ENCODE data around the gene COX7A1. TPM values are rescaled to one million over a fixed set of nuclear protein-coding genes. Genes with fewer than 3 reads are reported as not detected.
"Not testable (repeated sequence)": the region's sequence is repeated elsewhere in the genome, so short reads cannot be mapped to it uniquely, and the experiment has no call there.

The COX7A1 gene
- total RNA-seq, 4 donors from 2014 or later = 165 to 421 (median 223) TPM

GRCh38 chr19:36140304-36141038 is 11.8 kb downstream of the COX7A1 start:
- peak; percentile 28 to 41 for DNase-seq
- intact Hi-C loops (cut with DNase I; ENCODE audit: low total_unique reads) (loop anchor here (1.0 to 2.0 kb wide), 2 partner anchors 12 to 26 kb away; partner anchors contain the start of genes COX7A1, POLR2I and TBCB), in situ Hi-C loops (cut with MboI; ENCODE audit: low sequenced_read_pairs in 4 of 4) (loop anchor here in 1 of 4 donors (25.0 kb wide), 1 partner anchor 378 kb away; the partner anchor contains the start of genes HSPB6 and PROSER3)
- no peak for TF ChIP-seq CTCF (IDR thresholded peaks at IDR 0.05 in 4 of 5, conservative IDR thresholded peaks at IDR 0.05 in 1 of 5)
- peak in 1 of 2 donors; percentile 38 for TF ChIP-seq POLR2A (IDR thresholded peaks at IDR 0.05)
- ATAC-seq = peak; percentile 28 to 32
- Histone ChIP-seq H3K27me3 (no peaks in the 10 kb centered on the region), H3K36me3 (peaks cover 0 to 32% of the 10 kb centered on the region in 2 donors), H3K4me3 (peak overlapping the region; percentile 90 to 97 (median 92)), H3K4me1 (peaks cover 12 to 26% of the 10 kb centered on the region in 2 donors), H3K9me3 (no peaks in the 10 kb centered on the region), H3K27ac (peak overlapping the region; percentile 97 to 100 (median 98))

GRCh38 chr19:36139473-36140303 is 12.6 kb downstream of the COX7A1 start, which contains the start of gene CAPNS1:
TSS of gene CAPNS1 (plus strand) at chr19:36140066. CDS start at chr19:36141012, 946 bp downstream.
- in situ Hi-C loops (cut with MboI; ENCODE audit: low sequenced_read_pairs in 4 of 4) (loop anchor here in 1 of 4 donors (25.0 kb wide), 1 partner anchor 377 kb away; the partner anchor contains the start of genes HSPB6 and PROSER3), intact Hi-C loops (cut with DNase I; ENCODE audit: low total_unique reads) (loop anchor here (1.0 to 2.0 kb wide), 3 partner anchors 12 to 25 kb away; partner anchors contain the start of genes COX7A1, POLR2I and TBCB)
- peak; percentile 78 to 86 for ATAC-seq
- H3K9me3 ChIP-seq = no peaks in the 10 kb centered on the region
- peaks cover 12 to 26% of the 10 kb centered on the region in 2 donors for H3K4me1 ChIP-seq
- H3K4me3 ChIP-seq = peak within 1 kb of the TSS; percentile 90 to 97 (median 92)
- H3K27me3 ChIP-seq = no peaks in the 10 kb centered on the region
- H3K27ac ChIP-seq = peak within 1 kb of the TSS; percentile 97 to 100 (median 98)
- peak; percentile 95 to 97 for DNase-seq
- peaks cover 0 to 25% of the 10 kb centered on the region in 2 donors for H3K36me3 ChIP-seq
- peak in 2 of 5 experiments; percentile 8 to 33 for TF ChIP-seq CTCF (IDR thresholded peaks at IDR 0.05 in 4 of 5, conservative IDR thresholded peaks at IDR 0.05 in 1 of 5)
- peak; percentile 98 to 99 for TF ChIP-seq POLR2A (IDR thresholded peaks at IDR 0.05)

- Histone ChIP-seq H3K27ac (peak overlapping the region; percentile 97 to 100 (median 98)), H3K9me3 (no peaks in the 10 kb centered on the region), H3K4me1 (peaks cover 12 to 26% of the 10 kb centered on the region in 2 donors), H3K27me3 (no peaks in the 10 kb centered on the region), H3K36me3 (peaks cover 0 to 19% of the 10 kb centered on the region in 2 donors), H3K4me3 (peak overlapping the region; percentile 90 to 97 (median 92))
- DNase-seq = no peak
- intact Hi-C loops (cut with DNase I; ENCODE audit: low total_unique reads) (loop anchor here (1.0 kb wide), 1 partner anchor 12 kb away; no protein-coding TSS in a partner anchor), in situ Hi-C loops (cut with MboI; ENCODE audit: low sequenced_read_pairs in 4 of 4) (loop anchor here in 1 of 4 donors (25.0 kb wide), 1 partner anchor 377 kb away; the partner anchor contains the start of genes HSPB6 and PROSER3)
- TF ChIP-seq POLR2A (IDR thresholded peaks at IDR 0.05) = no peak
- TF ChIP-seq CTCF (IDR thresholded peaks at IDR 0.05 in 4 of 5, conservative IDR thresholded peaks at IDR 0.05 in 1 of 5) = no peak
- ATAC-seq = no peak
These were observed 13.2 kb downstream of the COX7A1 start for GRCh38 chr19:36139120-36139472.

GRCh38 chr19:36136964-36137686 is 15.1 kb downstream of the COX7A1 start:
- ATAC-seq = peak in 1 of 2 donors; percentile 50
- TF ChIP-seq POLR2A (IDR thresholded peaks at IDR 0.05) = no peak
- in situ Hi-C loops (cut with MboI; ENCODE audit: low sequenced_read_pairs in 4 of 4) = loop anchor here in 1 of 4 donors (25.0 kb wide), 1 partner anchor 375 kb away; the partner anchor contains the start of genes HSPB6 and PROSER3
- H3K9me3 ChIP-seq = no peaks in the 10 kb centered on the region
- DNase-seq = peak in 1 of 2 donors; percentile 82
- H3K27ac ChIP-seq = peak overlapping the region; percentile 21 to 78 (median 56)
- no peaks in the 10 kb centered on the region for H3K27me3 ChIP-seq
- H3K36me3 ChIP-seq = peaks cover 0 to 5% of the 10 kb centered on the region in 2 donors
- H3K4me1 ChIP-seq = peaks cover 12 to 26% of the 10 kb centered on the region in 2 donors
- peak overlapping the region in 1 of 4 donors; percentile 15 for H3K4me3 ChIP-seq
- intact Hi-C loops (cut with DNase I; ENCODE audit: low total_unique reads) = no loop called here

- DNase-seq; H3K9me3 ChIP-seq; H3K36me3 ChIP-seq; H3K27me3 ChIP-seq; H3K27ac ChIP-seq; H3K4me3 ChIP-seq; ATAC-seq; intact Hi-C loops (cut with DNase I; ENCODE audit: low total_unique reads): not testable (repeated sequence)
- in situ Hi-C loops (cut with MboI; ENCODE audit: low sequenced_read_pairs in 4 of 4) = loop anchor here in 3 of 4 donors (5.0 to 25.0 kb wide), 2 partner anchors 32 to 373 kb away; partner anchors contain the start of genes HSPB6 (in 1 of the 3) and PROSER3 (in 1 of the 3)
- H3K4me1 ChIP-seq = peaks cover 4 to 18% of the 10 kb centered on the region in 2 donors
These were observed 17.4 kb downstream of the COX7A1 start for GRCh38 chr19:36134867-36135266.

DNA sequence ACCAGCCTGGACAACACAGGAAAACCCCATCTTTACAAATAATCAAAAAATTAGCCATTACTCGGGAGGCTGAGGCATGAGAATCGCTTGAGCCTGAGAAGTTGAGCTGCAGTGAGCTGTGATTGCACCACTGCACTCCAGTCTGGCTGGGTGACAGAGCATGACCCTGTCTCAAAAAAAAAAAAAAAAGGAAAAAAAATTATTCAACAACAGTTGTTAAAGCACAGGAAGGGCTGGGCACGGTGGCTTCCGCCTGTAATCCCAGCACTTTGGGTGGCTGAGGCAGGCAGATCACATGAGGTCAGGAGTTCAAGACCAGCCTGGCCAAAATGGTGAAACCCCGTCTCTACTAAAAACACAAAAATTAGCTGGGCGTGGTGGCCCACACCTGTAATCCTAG is 21.0 kb downstream of the COX7A1 start:
- DNase-seq; H3K27ac ChIP-seq; H3K4me3 ChIP-seq; H3K9me3 ChIP-seq; H3K27me3 ChIP-seq; intact Hi-C loops (cut with DNase I; ENCODE audit: low total_unique reads); ATAC-seq; H3K36me3 ChIP-seq: not testable (repeated sequence)
- peaks cover 12 to 20% of the 10 kb centered on the region in 2 donors for H3K4me1 ChIP-seq
- in situ Hi-C loops (cut with MboI; ENCODE audit: low sequenced_read_pairs in 4 of 4) = loop anchor here in 3 of 4 donors (5.0 to 25.0 kb wide), 2 partner anchors 36 to 369 kb away; partner anchors contain the start of genes HSPB6 (in 1 of the 3) and PROSER3 (in 1 of the 3)
